ENCODE measurements around the gene PSMB8.

DNA sequence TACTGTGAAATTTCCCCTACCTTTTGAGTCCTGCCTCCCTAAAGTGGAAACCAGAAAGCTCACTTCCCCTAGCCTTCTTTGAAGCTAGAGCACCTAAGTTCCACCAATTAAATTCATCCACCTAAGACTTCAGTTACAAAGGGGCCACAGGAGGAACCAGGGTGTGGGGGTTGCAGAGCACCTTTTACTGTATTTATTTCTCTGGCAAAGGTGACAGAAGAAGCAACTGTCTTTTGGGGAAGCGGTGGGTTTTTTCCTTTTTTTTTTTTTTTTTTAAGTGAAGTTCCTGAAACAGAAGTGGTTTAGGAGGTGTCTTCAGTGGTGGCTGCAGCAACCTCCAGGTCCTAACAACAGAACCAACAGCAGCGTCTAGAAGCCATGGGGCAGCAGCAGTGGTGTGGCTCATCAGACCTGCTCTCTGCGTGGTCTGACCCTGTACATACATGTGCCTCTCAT lies 23.2 kb upstream of the PSMB8 start:
- TF ChIP-seq SMAD3 (CRISPR knock-in tag; IDR thresholded peaks at IDR 0.05; ENCODE audit: borderline replicate concordance) (no peak), SP1 (CRISPR knock-in tag; conservative IDR thresholded peaks at IDR 0.05) (no peak)
- TF ChIP-seq, protein P1, sequence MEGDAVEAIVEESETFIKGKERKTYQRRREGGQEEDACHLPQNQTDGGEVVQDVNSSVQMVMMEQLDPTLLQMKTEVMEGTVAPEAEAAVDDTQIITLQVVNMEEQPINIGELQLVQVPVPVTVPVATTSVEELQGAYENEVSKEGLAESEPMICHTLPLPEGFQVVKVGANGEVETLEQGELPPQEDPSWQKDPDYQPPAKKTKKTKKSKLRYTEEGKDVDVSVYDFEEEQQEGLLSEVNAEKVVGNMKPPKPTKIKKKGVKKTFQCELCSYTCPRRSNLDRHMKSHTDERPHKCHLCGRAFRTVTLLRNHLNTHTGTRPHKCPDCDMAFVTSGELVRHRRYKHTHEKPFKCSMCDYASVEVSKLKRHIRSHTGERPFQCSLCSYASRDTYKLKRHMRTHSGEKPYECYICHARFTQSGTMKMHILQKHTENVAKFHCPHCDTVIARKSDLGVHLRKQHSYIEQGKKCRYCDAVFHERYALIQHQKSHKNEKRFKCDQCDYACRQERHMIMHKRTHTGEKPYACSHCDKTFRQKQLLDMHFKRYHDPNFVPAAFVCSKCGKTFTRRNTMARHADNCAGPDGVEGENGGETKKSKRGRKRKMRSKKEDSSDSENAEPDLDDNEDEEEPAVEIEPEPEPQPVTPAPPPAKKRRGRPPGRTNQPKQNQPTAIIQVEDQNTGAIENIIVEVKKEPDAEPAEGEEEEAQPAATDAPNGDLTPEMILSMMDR (IDR thresholded peaks at IDR 0.05), result no peak
- TF ChIP-seq, protein P2, sequence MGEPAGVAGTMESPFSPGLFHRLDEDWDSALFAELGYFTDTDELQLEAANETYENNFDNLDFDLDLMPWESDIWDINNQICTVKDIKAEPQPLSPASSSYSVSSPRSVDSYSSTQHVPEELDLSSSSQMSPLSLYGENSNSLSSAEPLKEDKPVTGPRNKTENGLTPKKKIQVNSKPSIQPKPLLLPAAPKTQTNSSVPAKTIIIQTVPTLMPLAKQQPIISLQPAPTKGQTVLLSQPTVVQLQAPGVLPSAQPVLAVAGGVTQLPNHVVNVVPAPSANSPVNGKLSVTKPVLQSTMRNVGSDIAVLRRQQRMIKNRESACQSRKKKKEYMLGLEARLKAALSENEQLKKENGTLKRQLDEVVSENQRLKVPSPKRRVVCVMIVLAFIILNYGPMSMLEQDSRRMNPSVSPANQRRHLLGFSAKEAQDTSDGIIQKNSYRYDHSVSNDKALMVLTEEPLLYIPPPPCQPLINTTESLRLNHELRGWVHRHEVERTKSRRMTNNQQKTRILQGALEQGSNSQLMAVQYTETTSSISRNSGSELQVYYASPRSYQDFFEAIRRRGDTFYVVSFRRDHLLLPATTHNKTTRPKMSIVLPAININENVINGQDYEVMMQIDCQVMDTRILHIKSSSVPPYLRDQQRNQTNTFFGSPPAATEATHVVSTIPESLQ (CRISPR knock-in tag; IDR thresholded peaks at IDR 0.05), result no peak
